Vagina (tissue), 2 donors: ENCODE data around the gene OOSP4A.

Experiments
- POLR2AphosphoS5 ChIP-seq, 2 donors: sonication (generic); formaldehyde crosslinking; IDR thresholded peaks; one replicate each; pipeline ENCODE4 v1.9.0; 2017; ENCODE audit warnings: antibody characterized with exemption in 2 of 2, mild to moderate bottlenecking in 2 of 2, low read depth in 1 of 2; ENCODE audit not compliant: insufficient read depth in 1 of 2
- TF ChIP-seq, protein P1 (sequence below), 3 experiments: fragments of 450-650 bp in 2 of 3; fragments of 200-600 bp in 1 of 3; sonication (generic) in 1 of 3; IDR thresholded peaks; one replicate each; pipeline ENCODE4 v1.5.1; 2017 to 2019; ENCODE audit warnings: antibody characterized with exemption in 3 of 3, mild to moderate bottlenecking in 2 of 3, moderate library complexity in 2 of 3

DNA sequence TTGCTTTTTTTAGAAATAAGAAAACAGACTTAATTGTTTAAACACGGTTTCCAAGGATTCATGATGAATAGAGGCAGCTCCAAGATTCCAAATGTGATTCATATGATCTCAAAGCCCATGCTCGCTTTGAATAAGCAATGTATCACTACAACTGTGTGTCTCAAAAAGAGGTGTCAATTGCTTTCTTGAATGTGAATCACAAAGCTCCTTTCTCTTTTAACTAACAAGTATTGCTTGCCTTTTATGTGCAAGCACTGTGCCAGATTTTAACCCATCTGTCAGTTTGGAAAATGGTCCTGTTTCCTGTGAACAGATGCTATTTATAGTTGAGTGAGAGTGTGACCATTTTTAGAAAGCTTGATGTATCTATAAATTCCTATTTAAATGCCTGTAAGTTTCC, 19.1 kb upstream of the OOSP4A start:
- TF ChIP-seq POLR2AphosphoS5 (IDR thresholded peaks at IDR 0.05; ENCODE audit: insufficient read depth in 1 of 2, low read depth in 1 of 2): no peak
- TF ChIP-seq, protein P1, sequence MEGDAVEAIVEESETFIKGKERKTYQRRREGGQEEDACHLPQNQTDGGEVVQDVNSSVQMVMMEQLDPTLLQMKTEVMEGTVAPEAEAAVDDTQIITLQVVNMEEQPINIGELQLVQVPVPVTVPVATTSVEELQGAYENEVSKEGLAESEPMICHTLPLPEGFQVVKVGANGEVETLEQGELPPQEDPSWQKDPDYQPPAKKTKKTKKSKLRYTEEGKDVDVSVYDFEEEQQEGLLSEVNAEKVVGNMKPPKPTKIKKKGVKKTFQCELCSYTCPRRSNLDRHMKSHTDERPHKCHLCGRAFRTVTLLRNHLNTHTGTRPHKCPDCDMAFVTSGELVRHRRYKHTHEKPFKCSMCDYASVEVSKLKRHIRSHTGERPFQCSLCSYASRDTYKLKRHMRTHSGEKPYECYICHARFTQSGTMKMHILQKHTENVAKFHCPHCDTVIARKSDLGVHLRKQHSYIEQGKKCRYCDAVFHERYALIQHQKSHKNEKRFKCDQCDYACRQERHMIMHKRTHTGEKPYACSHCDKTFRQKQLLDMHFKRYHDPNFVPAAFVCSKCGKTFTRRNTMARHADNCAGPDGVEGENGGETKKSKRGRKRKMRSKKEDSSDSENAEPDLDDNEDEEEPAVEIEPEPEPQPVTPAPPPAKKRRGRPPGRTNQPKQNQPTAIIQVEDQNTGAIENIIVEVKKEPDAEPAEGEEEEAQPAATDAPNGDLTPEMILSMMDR (IDR thresholded peaks at IDR 0.05): no peak
